Bronchial epithelial cell (primary cell): ENCODE results near the gene SETBP1. TPM values are rescaled to one million over a fixed set of nuclear protein-coding genes. Genes with fewer than 3 reads are reported as not detected.
A peak's percentile ranks its signal among the peaks of the same experiment; 100 is the strongest.

ENCODE experiments used
- DNase-seq: peaks from one replicate; pipeline ENCODE4 v3.0.0-alpha.2; 2010; ENCODE audit warnings: low read depth
- FAIRE-seq: peaks from 2 replicates; lab custom pipeline; 2011; peaks lifted over from hg19 to GRCh38; lab: Jason Lieb, UNC
- H3K27me3 ChIP-seq: 2 replicates; pipeline ENCODE4 v1.5.1; 2011; ENCODE audit warnings: low read length; ENCODE audit not compliant: control insufficient read depth, insufficient read depth
- H3K36me3 ChIP-seq: 2 replicates; pipeline ENCODE4 v1.5.1; 2011; ENCODE audit warnings: low read length; ENCODE audit not compliant: control insufficient read depth, insufficient read depth
- H3K4me3 ChIP-seq: 2 replicates; pipeline ENCODE4 v1.5.1; 2011; ENCODE audit warnings: mild to moderate bottlenecking, low read depth, low read length, control low read depth
- total RNA-seq: library from RNA; depleted of rRNA; stranded (reverse); fragments of >200 nt; gene quantifications from 2 replicates; pipeline ENCODE4 v1.2.1, GENCODE V29; 2014
- TF ChIP-seq, protein P1 (sequence below): IDR thresholded peaks from 2 replicates; pipeline ENCODE4 v1.5.1; 2011; ENCODE audit warnings: mild to moderate bottlenecking, moderate library complexity, low read length, control low read depth, inconsistent platforms; ENCODE audit not compliant: insufficient read depth, severe bottlenecking

Gene SETBP1
- total RNA-seq, 1 donor from 2014 or later: 1.8 TPM

DNA sequence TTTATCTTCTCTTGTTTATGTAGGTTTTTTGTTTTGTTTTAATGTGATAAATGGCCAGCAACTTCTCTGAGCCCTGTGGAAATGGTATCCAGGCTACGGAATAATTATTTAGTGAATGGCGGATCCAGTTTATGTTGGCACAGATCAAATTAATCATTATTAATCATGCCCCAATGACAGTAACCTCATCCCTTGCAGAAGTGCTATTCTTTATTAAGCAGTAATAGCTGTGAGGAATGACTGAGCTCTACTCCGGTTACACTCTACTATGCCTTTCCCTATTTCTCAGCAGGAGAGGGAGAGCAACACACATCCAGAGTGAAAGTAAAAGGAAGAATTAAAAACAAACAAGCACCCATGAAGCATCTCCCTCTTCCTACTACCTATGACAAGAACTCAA lies 84.8 kb downstream of the SETBP1 start:
- H3K27me3 ChIP-seq: no peaks in the 10 kb centered on the region
- no peak overlapping the region for H3K4me3 ChIP-seq
- FAIRE-seq (no peak), DNase-seq (no peak)
- no peaks in the 10 kb centered on the region for H3K36me3 ChIP-seq
- TF ChIP-seq, protein P1, sequence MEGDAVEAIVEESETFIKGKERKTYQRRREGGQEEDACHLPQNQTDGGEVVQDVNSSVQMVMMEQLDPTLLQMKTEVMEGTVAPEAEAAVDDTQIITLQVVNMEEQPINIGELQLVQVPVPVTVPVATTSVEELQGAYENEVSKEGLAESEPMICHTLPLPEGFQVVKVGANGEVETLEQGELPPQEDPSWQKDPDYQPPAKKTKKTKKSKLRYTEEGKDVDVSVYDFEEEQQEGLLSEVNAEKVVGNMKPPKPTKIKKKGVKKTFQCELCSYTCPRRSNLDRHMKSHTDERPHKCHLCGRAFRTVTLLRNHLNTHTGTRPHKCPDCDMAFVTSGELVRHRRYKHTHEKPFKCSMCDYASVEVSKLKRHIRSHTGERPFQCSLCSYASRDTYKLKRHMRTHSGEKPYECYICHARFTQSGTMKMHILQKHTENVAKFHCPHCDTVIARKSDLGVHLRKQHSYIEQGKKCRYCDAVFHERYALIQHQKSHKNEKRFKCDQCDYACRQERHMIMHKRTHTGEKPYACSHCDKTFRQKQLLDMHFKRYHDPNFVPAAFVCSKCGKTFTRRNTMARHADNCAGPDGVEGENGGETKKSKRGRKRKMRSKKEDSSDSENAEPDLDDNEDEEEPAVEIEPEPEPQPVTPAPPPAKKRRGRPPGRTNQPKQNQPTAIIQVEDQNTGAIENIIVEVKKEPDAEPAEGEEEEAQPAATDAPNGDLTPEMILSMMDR: no peak

GRCh38 chr18:44766450-44766849 lies 85.8 kb downstream of the SETBP1 start:
- Histone ChIP-seq H3K27me3 (no peaks in the 10 kb centered on the region), H3K36me3 (no peaks in the 10 kb centered on the region), H3K4me3 (no peak overlapping the region)
- DNase-seq: no peak
- FAIRE-seq: no peak
- TF ChIP-seq, protein P1: no peak

DNA sequence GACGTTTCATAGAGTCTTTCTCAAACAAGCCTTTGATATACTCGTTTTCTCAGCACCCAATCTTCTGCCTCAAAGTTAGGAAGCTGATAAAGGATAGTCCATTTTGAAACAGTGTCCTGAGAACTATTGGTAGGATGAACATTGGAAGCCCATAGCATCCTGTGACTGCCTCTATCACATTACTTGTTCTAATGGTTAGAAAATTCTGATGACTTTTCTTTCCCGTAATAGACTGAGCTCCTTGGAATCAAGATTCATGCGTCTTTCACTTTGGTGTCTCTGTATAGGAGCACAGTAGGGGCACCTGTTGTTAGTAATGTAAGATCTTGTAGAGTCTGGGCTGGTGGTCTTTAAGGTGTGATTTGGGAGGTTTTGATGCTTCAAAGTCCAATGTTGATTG lies 87.1 kb downstream of the SETBP1 start:
- Histone ChIP-seq H3K4me3 (no peak overlapping the region), H3K27me3 (no peaks in the 10 kb centered on the region), H3K36me3 (no peaks in the 10 kb centered on the region)
- TF ChIP-seq, protein P1: no peak
- FAIRE-seq (peak; percentile 36), DNase-seq (no peak)

DNA sequence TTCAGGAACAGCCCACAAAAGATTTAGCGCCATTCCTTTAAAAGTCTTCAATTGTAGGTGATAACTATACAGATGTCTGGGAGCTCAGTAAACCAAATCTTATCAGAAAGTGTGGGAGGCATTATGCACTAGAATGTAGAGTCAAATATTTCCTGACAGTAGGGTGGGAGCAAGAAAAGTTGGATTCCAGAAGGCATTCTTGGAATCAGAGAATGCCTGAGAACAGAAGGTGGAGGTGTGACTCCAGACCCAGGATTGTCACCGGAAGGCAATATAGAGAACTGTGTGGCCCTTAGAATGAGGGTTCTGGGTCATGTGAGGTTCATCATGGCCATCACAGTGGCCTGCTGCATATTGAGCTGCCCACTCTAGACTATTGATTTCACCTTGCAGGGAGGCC lies 90.0 kb downstream of the SETBP1 start:
- Histone ChIP-seq H3K4me3 (no peak overlapping the region), H3K36me3 (no peaks in the 10 kb centered on the region), H3K27me3 (no peaks in the 10 kb centered on the region)
- FAIRE-seq: no peak
- no peak for DNase-seq
- TF ChIP-seq, protein P1: no peak

GRCh38 chr18:44771572-44771955 lies 90.9 kb downstream of the SETBP1 start:
- FAIRE-seq (no peak), DNase-seq (no peak)
- H3K4me3 ChIP-seq: no peak overlapping the region
- TF ChIP-seq, protein P1: no peak
- no peaks in the 10 kb centered on the region for H3K36me3 ChIP-seq
- H3K27me3 ChIP-seq: no peaks in the 10 kb centered on the region
